GM10248 (cell line): ENCODE results near the gene TNPO1.

Experiments
- CTCF ChIA-PET: fragments of 300-600 bp; sonication (Branson Sonifier 250); formaldehyde crosslinking; extraction: SDS; loops from one replicate; lab custom pipeline; 2021; ENCODE audit warnings: antibody characterized with exemption; lab: Yijun Ruan, JAX
- POLR2A ChIA-PET: fragments of 350-650 bp; sonication (Branson Sonifier 250); formaldehyde crosslinking; extraction: SDS; loops from one replicate; lab custom pipeline; 2020; ENCODE audit warnings: antibody characterized with exemption; lab: Yijun Ruan, JAX
- DNase-seq: peaks from one replicate; pipeline ENCODE4 v3.0.0; 2012; ENCODE audit errors: extremely low spot score
- CTCF ChIP-seq: IDR thresholded peaks from 2 replicates; pipeline ENCODE4 v1.5.1; 2012; ENCODE audit warnings: mild to moderate bottlenecking, low read depth; ENCODE audit errors: extremely low read depth, missing control alignments, control extremely low read depth

Gene TNPO1

GRCh38 chr5:72951671-72952468 is 135.4 kb downstream of the TNPO1 start:
- TF ChIP-seq CTCF = no peak
- ChIA-PET CTCF (no interaction called here), POLR2A (interaction anchor here (0.6 kb wide), 1 partner anchor 563 kb away, joined by 3 read pairs; no protein-coding TSS in a partner anchor)
- no peak for DNase-seq

- no peak for DNase-seq
- POLR2A ChIA-PET = interaction anchor here (0.7 kb wide), 1 partner anchor 579 kb away, joined by 3 read pairs; no protein-coding TSS in a partner anchor
- CTCF ChIA-PET = interaction anchor here (0.7 to 1.4 kb wide), 2 partner anchors 10 to 15 kb away, joined by 3 to 4 read pairs; no protein-coding TSS in a partner anchor
- TF ChIP-seq CTCF = no peak
Measured at GRCh38 chr5:72954389-72954788, 137.9 kb downstream of the TNPO1 start.

DNA sequence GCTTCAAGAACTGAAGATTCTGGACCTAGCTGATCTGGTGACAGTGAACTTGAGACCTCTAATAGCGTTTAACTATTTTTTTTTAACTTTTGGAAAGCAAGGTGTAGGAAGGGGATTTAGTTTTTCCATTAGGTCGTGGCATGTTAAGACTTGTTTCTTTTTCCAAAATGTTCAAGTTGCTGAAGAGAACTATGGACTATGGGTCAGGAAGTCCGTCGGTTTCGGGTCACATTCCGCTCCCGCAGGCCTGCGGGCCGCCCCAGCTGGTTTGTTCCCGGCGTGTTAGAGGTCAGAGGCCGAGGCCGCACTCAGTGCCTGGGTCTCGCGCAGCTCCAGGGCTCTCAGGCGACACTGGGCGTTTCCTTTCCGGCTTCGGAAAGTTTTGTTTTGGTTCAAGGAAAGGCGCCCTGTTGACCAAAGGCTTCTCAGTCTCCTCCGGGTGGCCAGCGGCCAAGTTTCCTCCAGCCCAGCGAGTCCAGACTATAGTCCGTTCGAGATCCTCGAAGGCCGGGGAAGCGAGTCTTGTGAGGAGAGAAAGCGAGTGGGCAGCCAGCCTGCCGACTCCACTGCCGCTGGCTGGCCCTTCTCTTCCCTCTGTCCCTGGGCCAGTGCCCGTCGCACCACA is 138.8 kb downstream of the TNPO1 start:
- no peak for TF ChIP-seq CTCF
- POLR2A ChIA-PET = interaction anchor here (0.7 to 1.5 kb wide), 2 partner anchors 493 to 578 kb away, joined by 3 read pairs; partner anchors contain the start of gene FOXD1
- no peak for DNase-seq
- CTCF ChIA-PET = interaction anchor here (0.7 to 2.2 kb wide), 6 partner anchors 10 to 137 kb away, joined by 3 to 5 read pairs (median 4); no protein-coding TSS in a partner anchor

DNA sequence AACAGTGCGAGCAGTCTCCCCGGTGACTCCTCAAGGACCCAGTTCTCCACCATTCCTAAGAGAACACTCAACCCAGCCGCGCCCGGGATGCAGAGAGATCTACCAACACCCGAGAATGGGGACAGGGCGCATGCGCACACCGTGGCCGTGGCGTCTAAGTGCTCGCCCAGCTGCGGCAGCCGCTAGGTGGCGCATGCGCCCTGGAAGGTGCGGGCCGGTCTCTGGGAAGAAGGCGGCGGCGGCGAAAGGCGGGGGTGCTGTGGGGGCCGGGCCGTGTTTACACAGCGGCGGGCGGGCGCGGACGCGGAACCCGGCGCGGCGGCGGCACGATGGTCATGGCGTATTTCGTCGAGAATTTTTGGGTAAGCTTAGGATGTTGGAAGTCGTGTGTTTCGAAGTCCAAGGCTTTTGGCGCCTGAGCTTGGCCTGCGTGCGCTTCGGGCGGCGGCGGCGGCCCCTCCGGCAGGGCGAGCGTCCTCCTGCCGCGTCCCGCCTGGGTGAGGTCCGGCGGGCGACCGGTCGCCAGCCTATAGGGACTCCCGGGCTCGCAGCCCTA is 139.4 kb downstream of the TNPO1 start, which contains the start of gene FCHO2:
TSS of gene FCHO2 (plus strand) at position 274 of the 556 bp plus-strand sequence. CDS start at position 330, 56 bp downstream.
- ChIA-PET POLR2A (interaction anchor here (1.5 kb wide), 1 partner anchor 493 kb away, joined by 3 read pairs; the partner anchor contains the start of gene FOXD1), CTCF (interaction anchor here (0.8 to 2.2 kb wide), 7 partner anchors 11 to 579 kb away, joined by 3 to 9 read pairs (median 4); no protein-coding TSS in a partner anchor)
- peak; percentile 92 for TF ChIP-seq CTCF
- DNase-seq = peak; percentile 97

DNA sequence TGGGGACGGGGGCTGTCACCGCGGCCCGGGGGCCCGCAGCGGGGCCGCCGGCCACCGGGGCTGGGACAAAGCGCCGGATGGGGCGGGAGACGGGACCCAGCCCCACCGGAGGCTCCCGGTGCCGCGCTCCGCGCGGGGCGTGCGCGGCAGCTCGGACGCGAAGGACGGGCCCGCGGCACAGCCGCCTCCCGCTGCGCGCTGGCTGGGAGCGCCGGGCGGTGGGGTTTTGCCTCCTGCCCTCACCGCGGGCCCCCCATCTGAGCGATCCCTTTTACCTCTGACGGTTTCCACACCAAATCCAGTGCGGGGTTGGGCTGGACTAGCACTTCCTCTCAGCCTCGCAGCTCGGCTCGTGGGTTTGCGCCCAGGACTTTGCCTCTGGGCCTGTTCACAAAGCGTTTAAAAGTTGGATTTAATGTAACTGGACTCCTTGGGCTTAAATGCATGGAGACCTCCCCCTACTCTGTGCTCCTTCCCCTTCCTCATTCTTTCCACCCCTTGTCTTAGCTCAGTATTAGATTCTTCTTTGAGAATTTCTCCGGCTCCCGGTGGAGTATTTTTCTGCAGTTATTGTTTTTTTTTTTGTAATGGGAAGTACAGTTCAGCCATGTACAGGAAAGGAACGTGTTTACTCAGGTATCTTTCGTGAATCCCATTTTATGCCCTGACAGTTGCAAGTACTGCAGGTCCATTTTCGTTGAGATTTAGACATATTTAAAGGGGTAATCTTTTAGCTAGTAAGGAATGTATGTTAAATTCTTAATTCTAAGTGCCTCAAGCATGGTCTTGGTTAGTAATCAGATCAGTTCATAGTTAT is 140.1 kb downstream of the TNPO1 start:
- peak; percentile 52 for DNase-seq
- ChIA-PET CTCF (interaction anchor here (0.8 to 2.2 kb wide), 7 partner anchors 10 to 579 kb away, joined by 3 to 9 read pairs (median 4); no protein-coding TSS in a partner anchor), POLR2A (interaction anchor here (1.5 kb wide), 1 partner anchor 492 kb away, joined by 3 read pairs; the partner anchor contains the start of gene FOXD1)
- TF ChIP-seq CTCF = no peak
